ENCODE measurements around the gene ARID3B. TPM values are rescaled to one million over a fixed set of nuclear protein-coding genes. Genes with fewer than 3 reads are reported as not detected.
A peak's percentile ranks its signal among the peaks of the same experiment; 100 is the strongest.

ARID3B gene
- total and polyA plus RNA-seq, 2 experiments from 2014 or later: 13.2 to 19.8 TPM

GRCh38 chr15:74541494-74542165 lies 610 bp downstream of the ARID3B start:
- TF ChIP-seq EZH2phosphoT487 (IDR thresholded peaks at IDR 0.05; ENCODE audit: low read depth, severe bottlenecking, unreplicated experiment): no peak
- Histone ChIP-seq H3K27ac (peak overlapping the region; percentile 89), H3K79me2 (peaks cover 50% of the 10 kb centered on the region), H2AFZ (peak overlapping the region; percentile 54), H3K9me3 (ENCODE audit: low read depth) (no peaks in the 10 kb centered on the region), H3K36me3 (replicated peaks; ENCODE audit: insufficient read depth, low read depth) (no peaks in the 10 kb centered on the region), H3K27me3 (no peaks in the 10 kb centered on the region), H3K9me2 (replicated peaks; ENCODE audit: insufficient read depth) (no peaks in the 10 kb centered on the region), H3K4me1 (ENCODE audit: insufficient read depth) (peaks cover 21% of the 10 kb centered on the region), H3K4me2 (peak overlapping the region; percentile 94), H4K20me1 (ENCODE audit: insufficient read depth, poor library complexity, severe bottlenecking) (peaks cover 33% of the 10 kb centered on the region), H3K4me3 (peak overlapping the region; percentile 85)
- WGBS (ENCODE audit: low lambda C conversion rate, missing lambda C conversion rate): 0% methylated on average over 15 of the region's 21 CpGs
- DNase-seq (ENCODE audit: low spot score): peak; percentile 75

- Histone ChIP-seq H3K9me2 (replicated peaks; ENCODE audit: insufficient read depth) (no peaks in the 10 kb centered on the region), H3K9me3 (ENCODE audit: low read depth) (no peaks in the 10 kb centered on the region), H4K20me1 (ENCODE audit: insufficient read depth, poor library complexity, severe bottlenecking) (peaks cover 41% of the 10 kb centered on the region), H3K27ac (peak overlapping the region; percentile 89), H3K4me1 (ENCODE audit: insufficient read depth) (peaks cover 24% of the 10 kb centered on the region), H3K4me2 (peak overlapping the region; percentile 94), H2AFZ (no peak overlapping the region), H3K4me3 (peak overlapping the region; percentile 85), H3K36me3 (replicated peaks; ENCODE audit: insufficient read depth, low read depth) (no peaks in the 10 kb centered on the region), H3K79me2 (peaks cover 58% of the 10 kb centered on the region), H3K27me3 (no peaks in the 10 kb centered on the region)
- WGBS (ENCODE audit: low lambda C conversion rate, missing lambda C conversion rate): 46% methylated on average over 8 of the region's 8 CpGs
- DNase-seq (ENCODE audit: low spot score): no peak
- TF ChIP-seq CTCF (IDR thresholded peaks at IDR 0.05; ENCODE audit: poor library complexity) (no peak), EZH2phosphoT487 (IDR thresholded peaks at IDR 0.05; ENCODE audit: low read depth, severe bottlenecking, unreplicated experiment) (no peak), EZH2 (IDR thresholded peaks at IDR 0.05; ENCODE audit: borderline replicate concordance) (no peak)
Observed at GRCh38 chr15:74542166-74543042, 1.4 kb downstream of the ARID3B start.

- Histone ChIP-seq H3K4me3 (no peak overlapping the region), H3K36me3 (replicated peaks; ENCODE audit: insufficient read depth, low read depth) (no peaks in the 10 kb centered on the region), H3K4me2 (peak overlapping the region; percentile 94), H3K9me2 (replicated peaks; ENCODE audit: insufficient read depth) (no peaks in the 10 kb centered on the region), H3K4me1 (ENCODE audit: insufficient read depth) (peaks cover 24% of the 10 kb centered on the region), H3K9me3 (ENCODE audit: low read depth) (no peaks in the 10 kb centered on the region), H3K79me2 (peaks cover 64% of the 10 kb centered on the region), H3K27ac (no peak overlapping the region), H2AFZ (no peak overlapping the region), H4K20me1 (ENCODE audit: insufficient read depth, poor library complexity, severe bottlenecking) (peaks cover 47% of the 10 kb centered on the region), H3K27me3 (no peaks in the 10 kb centered on the region)
- no peak for DNase-seq (ENCODE audit: low spot score)
- TF ChIP-seq EZH2 (IDR thresholded peaks at IDR 0.05; ENCODE audit: borderline replicate concordance) (no peak), EZH2phosphoT487 (IDR thresholded peaks at IDR 0.05; ENCODE audit: low read depth, severe bottlenecking, unreplicated experiment) (no peak), CTCF (IDR thresholded peaks at IDR 0.05; ENCODE audit: poor library complexity) (no peak)
- WGBS (ENCODE audit: low lambda C conversion rate, missing lambda C conversion rate): 31% methylated on average over 3 of the region's 3 CpGs
Observed at GRCh38 chr15:74543043-74543422, 2.0 kb downstream of the ARID3B start.

- H3K27me3 ChIP-seq: no peaks in the 10 kb centered on the region
- no peaks in the 10 kb centered on the region for H3K36me3 ChIP-seq (replicated peaks; ENCODE audit: insufficient read depth, low read depth)
- no peak overlapping the region for H3K4me3 ChIP-seq
- H3K9me2 ChIP-seq (replicated peaks; ENCODE audit: insufficient read depth): no peaks in the 10 kb centered on the region
- peaks cover 70% of the 10 kb centered on the region for H3K79me2 ChIP-seq
- no peaks in the 10 kb centered on the region for H3K9me3 ChIP-seq (ENCODE audit: low read depth)
- WGBS (ENCODE audit: low lambda C conversion rate, missing lambda C conversion rate): 24% methylated on average over 3 of the region's 3 CpGs
- no peak overlapping the region for H2AFZ ChIP-seq
- no peak for DNase-seq (ENCODE audit: low spot score)
- TF ChIP-seq EZH2 (IDR thresholded peaks at IDR 0.05; ENCODE audit: borderline replicate concordance) (no peak), EZH2phosphoT487 (IDR thresholded peaks at IDR 0.05; ENCODE audit: low read depth, severe bottlenecking, unreplicated experiment) (no peak), CTCF (IDR thresholded peaks at IDR 0.05; ENCODE audit: poor library complexity) (peak; percentile 34)
- H3K4me2 ChIP-seq: peak overlapping the region; percentile 94
- peaks cover 53% of the 10 kb centered on the region for H4K20me1 ChIP-seq (ENCODE audit: insufficient read depth, poor library complexity, severe bottlenecking)
- H3K27ac ChIP-seq: no peak overlapping the region
- H3K4me1 ChIP-seq (ENCODE audit: insufficient read depth): peaks cover 24% of the 10 kb centered on the region
Observed at GRCh38 chr15:74543583-74543982, 2.6 kb downstream of the ARID3B start.
